ENCODE results near the gene GHRL. TPM values are rescaled to one million over a fixed set of nuclear protein-coding genes. Genes with fewer than 3 reads are reported as not detected.

The GHRL gene
- total and polyA plus RNA-seq, 4 donors: 0.39 to 1.9 (median 1.6) TPM; not detected in 1

DNA sequence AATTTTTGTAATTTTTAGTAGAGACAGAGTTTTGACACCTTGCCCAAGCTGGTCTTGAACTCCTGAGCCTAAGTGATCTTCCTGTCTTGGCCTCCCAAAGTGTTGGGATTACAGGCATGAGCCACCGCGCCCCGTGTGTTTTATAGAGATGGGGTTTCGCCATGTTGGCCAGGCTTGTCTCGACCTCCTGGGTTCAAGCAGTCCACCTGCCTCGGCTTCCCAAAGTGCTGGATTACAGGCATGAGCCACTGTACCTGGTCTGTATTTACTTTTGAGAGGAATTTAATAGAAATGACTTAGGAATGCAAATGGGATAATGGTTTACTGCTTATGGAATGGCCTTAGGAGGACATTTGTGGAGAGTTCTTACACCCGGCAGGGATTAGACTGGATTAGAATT, 33.7 kb downstream of the GHRL start:
- DNase-seq (ENCODE audit: low read depth in 4 of 6, low spot score in 6 of 6): no peak
- H3K27me3 ChIP-seq (ENCODE audit: control insufficient read depth, insufficient read depth, low read length): no peaks in the 10 kb centered on the region
- no peak overlapping the region for H3K4me3 ChIP-seq (ENCODE audit: low read depth, low read length)
- no peak overlapping the region for H3K27ac ChIP-seq (ENCODE audit: low read depth, low read length)
- H3K9me3 ChIP-seq (ENCODE audit: control insufficient read depth, insufficient read depth, low read length): no peaks in the 10 kb centered on the region
- WGBS (ENCODE audit: insufficient coverage): 80% methylated on average over 7 of the region's 7 CpGs
- peaks cover 59% of the 10 kb centered on the region for H3K36me3 ChIP-seq (ENCODE audit: control insufficient read depth, insufficient read depth, low read length)
- H3K4me1 ChIP-seq (ENCODE audit: control insufficient read depth, insufficient read depth, low read length): peaks cover 4% of the 10 kb centered on the region

DNA sequence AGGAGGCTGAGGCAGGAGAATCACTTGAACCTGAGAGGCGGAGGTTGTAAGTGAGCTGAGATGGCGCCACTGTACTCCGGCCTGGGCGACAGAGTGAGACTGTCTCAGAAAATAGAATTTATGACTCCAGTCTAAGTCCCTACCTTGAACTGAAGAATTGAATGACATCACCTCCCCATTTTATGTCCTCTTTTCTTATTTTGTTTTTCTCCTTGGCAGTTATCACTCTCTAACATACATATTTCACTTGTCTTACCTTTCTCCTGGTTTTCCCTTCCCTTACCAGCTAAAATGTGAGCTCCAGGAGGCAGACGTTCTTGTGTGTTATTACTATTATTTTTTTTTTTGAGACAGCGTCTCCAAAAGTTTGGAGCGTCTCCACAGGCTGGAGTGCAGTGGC, 36.9 kb downstream of the GHRL start:
- no peak overlapping the region for H3K27ac ChIP-seq (ENCODE audit: low read depth, low read length)
- peaks cover 48% of the 10 kb centered on the region for H3K36me3 ChIP-seq (ENCODE audit: control insufficient read depth, insufficient read depth, low read length)
- no peaks in the 10 kb centered on the region for H3K27me3 ChIP-seq (ENCODE audit: control insufficient read depth, insufficient read depth, low read length)
- WGBS (ENCODE audit: insufficient coverage): 87% methylated on average over 3 of the region's 7 CpGs
- H3K9me3 ChIP-seq (ENCODE audit: control insufficient read depth, insufficient read depth, low read length): no peaks in the 10 kb centered on the region
- DNase-seq (ENCODE audit: low read depth in 4 of 6, low spot score in 6 of 6): no peak
- H3K4me3 ChIP-seq (ENCODE audit: low read depth, low read length): no peak overlapping the region
- H3K4me1 ChIP-seq (ENCODE audit: control insufficient read depth, insufficient read depth, low read length): peaks cover 3% of the 10 kb centered on the region

DNA sequence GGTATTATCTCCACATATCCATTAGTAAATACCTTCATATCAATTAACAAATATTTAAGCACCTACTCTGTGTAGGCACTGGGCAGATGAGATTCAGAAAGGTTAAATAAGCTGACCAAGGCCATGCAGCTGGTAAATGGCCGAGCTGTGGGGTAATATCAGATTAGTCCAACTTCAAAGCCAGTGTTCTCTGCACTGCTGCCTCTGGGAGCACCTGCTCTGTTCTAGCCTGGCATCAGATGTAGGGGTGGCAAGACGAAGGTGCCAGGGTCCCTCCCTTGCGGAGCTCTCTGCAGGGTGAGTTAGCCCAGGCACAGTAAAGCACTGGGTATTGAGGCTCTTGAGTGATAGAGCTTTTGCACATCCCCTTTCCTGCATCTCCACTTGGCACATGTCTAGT, 39.0 kb downstream of the GHRL start:
- no peak for DNase-seq (ENCODE audit: low read depth in 4 of 6, low spot score in 6 of 6)
- H3K27ac ChIP-seq (ENCODE audit: low read depth, low read length): no peak overlapping the region
- H3K27me3 ChIP-seq (ENCODE audit: control insufficient read depth, insufficient read depth, low read length): no peaks in the 10 kb centered on the region
- WGBS (ENCODE audit: insufficient coverage): 97% methylated on average over 3 of the region's 3 CpGs
- no peak overlapping the region for H3K4me3 ChIP-seq (ENCODE audit: low read depth, low read length)
- H3K4me1 ChIP-seq (ENCODE audit: control insufficient read depth, insufficient read depth, low read length): peaks cover 12% of the 10 kb centered on the region
- H3K9me3 ChIP-seq (ENCODE audit: control insufficient read depth, insufficient read depth, low read length): no peaks in the 10 kb centered on the region
- peaks cover 43% of the 10 kb centered on the region for H3K36me3 ChIP-seq (ENCODE audit: control insufficient read depth, insufficient read depth, low read length)

DNA sequence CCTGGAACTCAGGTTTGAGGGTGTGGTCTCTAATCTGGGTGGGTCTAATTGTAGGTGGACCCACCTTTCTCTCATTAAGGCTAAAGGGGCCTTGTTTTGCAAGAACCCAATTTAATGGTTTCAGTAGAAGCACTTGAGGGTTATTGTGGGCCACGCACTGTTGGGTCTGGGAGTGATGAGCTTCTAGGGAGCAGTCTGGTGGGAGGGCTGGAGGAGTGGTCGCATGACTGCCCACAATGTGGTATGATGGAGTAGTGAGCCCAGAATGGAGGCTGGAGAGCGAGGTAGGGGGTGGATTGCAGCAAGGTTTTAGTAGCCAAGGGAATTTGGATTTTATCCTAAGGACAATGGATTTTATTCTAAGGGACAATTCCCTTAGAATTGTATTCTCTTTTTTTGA, 41.7 kb downstream of the GHRL start:
- no peak overlapping the region for H3K4me3 ChIP-seq (ENCODE audit: low read depth, low read length)

DNA sequence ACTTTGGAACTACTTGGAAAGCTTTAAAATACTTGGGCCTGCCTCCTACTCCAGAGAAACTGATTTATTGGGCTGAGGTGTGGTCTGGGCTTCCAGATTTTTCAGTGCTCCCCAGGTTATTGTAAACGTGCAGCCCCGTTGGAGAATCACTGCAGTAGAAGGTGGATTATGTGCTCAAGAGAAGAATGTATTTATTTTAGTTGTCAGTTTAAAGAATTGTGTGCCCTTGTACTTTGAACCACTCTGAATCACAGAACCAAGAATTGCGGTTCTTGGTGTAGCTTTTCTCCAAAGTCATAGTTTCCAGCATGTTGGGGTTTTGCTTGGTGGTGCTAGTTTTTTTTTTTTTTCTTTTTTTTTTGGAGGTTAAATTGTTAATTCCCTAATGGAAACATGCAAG, 42.9 kb downstream of the GHRL start:
- WGBS (ENCODE audit: insufficient coverage): no CpG with 5 or more reads among the region's 3 CpGs
- Histone ChIP-seq H3K27me3 (ENCODE audit: control insufficient read depth, insufficient read depth, low read length) (no peaks in the 10 kb centered on the region), H3K27ac (ENCODE audit: low read depth, low read length) (no peak overlapping the region), H3K4me1 (ENCODE audit: control insufficient read depth, insufficient read depth, low read length) (peaks cover 17% of the 10 kb centered on the region), H3K36me3 (ENCODE audit: control insufficient read depth, insufficient read depth, low read length) (peaks cover 26% of the 10 kb centered on the region), H3K9me3 (ENCODE audit: control insufficient read depth, insufficient read depth, low read length) (no peaks in the 10 kb centered on the region), H3K4me3 (ENCODE audit: low read depth, low read length) (peak overlapping the region; percentile 78)
- no peak for DNase-seq (ENCODE audit: low read depth in 4 of 6, low spot score in 6 of 6)

More for the DNA sequence above, 41.7 kb downstream of the GHRL start:
- Histone ChIP-seq H3K27me3 (ENCODE audit: control insufficient read depth, insufficient read depth, low read length) (no peaks in the 10 kb centered on the region), H3K27ac (ENCODE audit: low read depth, low read length) (no peak overlapping the region), H3K4me1 (ENCODE audit: control insufficient read depth, insufficient read depth, low read length) (peaks cover 17% of the 10 kb centered on the region), H3K9me3 (ENCODE audit: control insufficient read depth, insufficient read depth, low read length) (no peaks in the 10 kb centered on the region), H3K36me3 (ENCODE audit: control insufficient read depth, insufficient read depth, low read length) (peaks cover 35% of the 10 kb centered on the region)
- WGBS (ENCODE audit: insufficient coverage): 93% methylated on average over 2 of the region's 3 CpGs
- DNase-seq (ENCODE audit: low read depth in 4 of 6, low spot score in 6 of 6): no peak

DNA sequence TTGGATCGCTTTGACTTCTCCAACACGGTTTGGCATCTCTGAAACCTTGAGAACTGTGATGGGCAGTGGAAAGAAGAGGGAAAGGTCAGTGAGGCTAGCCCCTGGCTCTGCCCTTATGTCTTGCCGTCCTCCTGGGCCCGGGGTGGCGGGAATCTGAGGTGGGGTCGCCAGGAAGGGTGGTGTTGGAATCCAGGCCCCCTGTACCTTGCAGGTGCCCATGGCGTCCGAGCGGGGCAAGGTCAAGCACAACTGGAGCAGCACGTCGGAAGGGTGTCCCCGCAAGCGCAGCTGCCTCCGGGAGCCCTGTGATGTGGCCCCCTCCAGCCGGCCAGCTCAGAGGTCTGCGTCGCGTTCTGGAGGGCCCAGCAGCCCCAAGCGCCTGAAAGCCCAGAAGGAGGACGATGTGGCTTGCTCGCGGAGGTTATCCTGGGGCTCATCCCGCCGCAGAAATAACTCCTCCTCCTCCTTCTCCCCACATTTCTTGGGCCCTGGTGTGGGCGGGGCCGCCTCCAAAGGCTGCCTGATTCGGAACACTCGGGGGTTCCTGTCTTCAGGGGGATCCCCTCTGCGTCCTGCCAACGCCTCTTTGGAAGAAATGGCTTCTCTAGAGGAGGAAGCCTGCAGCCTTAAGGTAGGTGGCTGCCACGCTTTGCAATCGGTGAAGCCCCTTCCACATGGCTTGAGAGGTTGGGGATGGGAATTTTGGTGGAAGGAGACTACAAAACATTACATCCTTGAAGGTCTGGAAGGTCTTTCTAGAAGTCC, 43.6 kb downstream of the GHRL start:
- Histone ChIP-seq H3K4me1 (ENCODE audit: control insufficient read depth, insufficient read depth, low read length) (peaks cover 17% of the 10 kb centered on the region), H3K36me3 (ENCODE audit: control insufficient read depth, insufficient read depth, low read length) (peaks cover 22% of the 10 kb centered on the region), H3K27ac (ENCODE audit: low read depth, low read length) (peak overlapping the region; percentile 52), H3K27me3 (ENCODE audit: control insufficient read depth, insufficient read depth, low read length) (no peaks in the 10 kb centered on the region), H3K4me3 (ENCODE audit: low read depth, low read length) (peak overlapping the region; percentile 78), H3K9me3 (ENCODE audit: control insufficient read depth, insufficient read depth, low read length) (no peaks in the 10 kb centered on the region)
- 2% methylated on average over 28 of the region's 32 CpGs for WGBS (ENCODE audit: insufficient coverage)
- peak in 2 of 6 donors; percentile 17 to 38 for DNase-seq (ENCODE audit: low read depth in 4 of 6, low spot score in 6 of 6)

DNA sequence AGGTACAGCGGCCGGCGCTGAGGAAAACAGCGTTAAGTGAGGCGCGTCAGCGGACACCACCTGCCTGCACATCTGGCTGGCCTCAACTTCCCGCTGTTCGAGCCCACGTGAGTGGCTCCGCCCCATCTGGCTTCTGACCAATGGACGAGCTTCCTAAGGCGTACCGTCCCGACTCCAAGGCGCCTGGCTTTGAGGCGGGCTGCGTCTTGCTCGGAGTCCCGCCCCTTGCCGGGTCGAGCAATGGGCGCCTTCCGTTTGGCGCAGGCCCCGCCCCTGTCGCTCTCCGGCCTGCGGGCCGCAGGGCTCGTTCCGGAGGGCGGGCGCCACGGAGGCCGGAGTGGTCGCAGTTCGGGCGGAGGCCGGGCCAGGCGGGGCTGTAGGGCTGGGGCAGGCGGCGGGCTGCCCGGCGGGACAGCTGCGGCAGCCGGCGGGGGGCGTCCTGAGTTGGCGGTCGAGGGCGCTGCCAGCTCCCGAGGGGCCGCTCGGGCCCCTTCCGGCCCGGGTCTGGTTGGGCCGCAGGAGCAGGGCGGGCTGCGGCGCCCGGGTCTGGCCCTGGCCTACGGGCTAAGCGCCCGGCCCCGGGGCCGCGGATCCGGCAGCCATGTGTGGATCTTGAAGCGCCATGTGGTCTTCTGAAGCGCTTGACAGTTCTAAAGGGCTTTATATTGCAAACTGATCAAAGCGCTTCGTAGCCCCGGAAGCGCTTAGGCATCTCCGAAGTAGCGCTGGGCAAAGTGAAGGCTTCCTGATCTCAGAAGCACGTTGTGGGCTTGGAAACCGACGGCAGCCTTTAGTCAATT, 44.4 kb downstream of the GHRL start, which contains the start of gene TATDN2:
TSS of gene TATDN2 (plus strand) at position 276 of the 800 bp plus-strand sequence. CDS start 742 bp downstream, outside the sequence.
- Histone ChIP-seq H3K9me3 (ENCODE audit: control insufficient read depth, insufficient read depth, low read length) (no peaks in the 10 kb centered on the region), H3K27ac (ENCODE audit: low read depth, low read length) (peak within 1 kb of the TSS; percentile 70), H3K27me3 (ENCODE audit: control insufficient read depth, insufficient read depth, low read length) (no peaks in the 10 kb centered on the region), H3K36me3 (ENCODE audit: control insufficient read depth, insufficient read depth, low read length) (peaks cover 16% of the 10 kb centered on the region), H3K4me3 (ENCODE audit: low read depth, low read length) (peak within 1 kb of the TSS; percentile 78), H3K4me1 (ENCODE audit: control insufficient read depth, insufficient read depth, low read length) (peaks cover 17% of the 10 kb centered on the region)
- WGBS (ENCODE audit: insufficient coverage): 0% methylated on average over 80 of the region's 80 CpGs
- DNase-seq (ENCODE audit: low read depth in 4 of 6, low spot score in 6 of 6): peak; percentile 86 to 99 (median 91)

DNA sequence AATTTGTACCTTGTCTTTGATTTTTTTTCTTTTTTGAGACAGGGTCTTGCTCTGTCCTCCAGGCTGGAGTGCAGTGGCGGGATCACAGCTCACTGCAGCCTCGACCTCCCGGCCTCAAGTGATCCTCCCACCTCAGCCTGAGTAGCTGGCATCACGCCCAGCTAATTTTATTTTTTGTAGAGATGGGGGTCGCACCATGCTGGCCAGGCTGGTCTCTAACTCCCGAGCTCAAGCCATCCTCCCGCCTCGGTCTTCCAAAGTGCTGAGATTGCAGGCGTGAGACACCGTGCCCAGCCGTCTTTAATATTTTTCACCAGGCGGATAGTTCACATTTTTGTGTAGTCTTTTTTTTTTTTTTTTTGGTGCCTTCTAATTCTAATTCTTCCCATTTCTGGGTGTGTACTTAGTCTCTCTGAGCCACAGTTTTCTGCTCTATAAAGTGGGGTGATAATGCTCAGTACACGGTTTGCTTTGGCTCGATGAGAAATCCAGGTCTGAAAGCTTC, 45.0 kb downstream of the GHRL start:
- peaks cover 13% of the 10 kb centered on the region for H3K36me3 ChIP-seq (ENCODE audit: control insufficient read depth, insufficient read depth, low read length)
- WGBS (ENCODE audit: insufficient coverage): 27% methylated on average over 4 of the region's 14 CpGs
- H3K4me3 ChIP-seq (ENCODE audit: low read depth, low read length): peak overlapping the region; percentile 47
- peaks cover 17% of the 10 kb centered on the region for H3K4me1 ChIP-seq (ENCODE audit: control insufficient read depth, insufficient read depth, low read length)
- peak overlapping the region; percentile 70 for H3K27ac ChIP-seq (ENCODE audit: low read depth, low read length)
- no peak for DNase-seq (ENCODE audit: low read depth in 4 of 6, low spot score in 6 of 6)
- no peaks in the 10 kb centered on the region for H3K9me3 ChIP-seq (ENCODE audit: control insufficient read depth, insufficient read depth, low read length)
- H3K27me3 ChIP-seq (ENCODE audit: control insufficient read depth, insufficient read depth, low read length): no peaks in the 10 kb centered on the region

DNA sequence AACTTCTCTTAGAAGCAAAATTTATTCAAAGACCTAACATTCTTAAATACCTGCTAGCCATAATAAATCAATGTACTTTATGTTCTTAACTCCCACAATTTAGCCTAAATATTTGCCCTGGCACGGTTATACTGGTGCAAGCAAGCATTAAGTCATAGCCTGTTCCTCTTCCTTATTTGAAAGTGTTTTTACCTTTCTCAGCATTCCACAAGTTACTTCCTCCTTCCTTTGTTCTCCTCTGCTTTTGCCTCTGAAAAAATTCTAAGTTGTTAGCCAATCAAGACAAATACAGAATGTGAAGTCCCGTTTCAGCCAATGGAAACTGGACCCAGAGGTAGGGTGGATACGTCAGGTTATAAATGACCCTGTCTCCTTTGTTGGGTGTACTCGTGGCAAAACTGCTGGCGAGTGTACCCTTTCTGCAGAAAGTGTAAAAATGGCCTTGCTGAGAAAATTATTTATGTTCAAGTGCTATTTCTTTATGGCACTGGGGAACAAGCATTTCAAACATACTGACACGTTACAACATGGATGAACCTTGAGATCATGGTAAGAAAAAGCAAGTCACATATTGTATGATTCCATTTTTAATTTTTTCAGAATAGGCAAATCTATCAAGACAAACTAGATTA, 47.5 kb downstream of the GHRL start:
- Histone ChIP-seq H3K4me1 (ENCODE audit: control insufficient read depth, insufficient read depth, low read length) (peaks cover 14% of the 10 kb centered on the region), H3K4me3 (ENCODE audit: low read depth, low read length) (no peak overlapping the region), H3K27ac (ENCODE audit: low read depth, low read length) (no peak overlapping the region), H3K36me3 (ENCODE audit: control insufficient read depth, insufficient read depth, low read length) (peaks cover 5% of the 10 kb centered on the region), H3K27me3 (ENCODE audit: control insufficient read depth, insufficient read depth, low read length) (no peaks in the 10 kb centered on the region), H3K9me3 (ENCODE audit: control insufficient read depth, insufficient read depth, low read length) (no peaks in the 10 kb centered on the region)
- DNase-seq (ENCODE audit: low read depth in 4 of 6, low spot score in 6 of 6): no peak
- 80% methylated on average over 5 of the region's 6 CpGs for WGBS (ENCODE audit: insufficient coverage)

All from spinal cord (tissue), 10 donors.